Right lung (tissue), 5 donors: ENCODE data around the gene C10orf67. TPM values are rescaled to one million over a fixed set of nuclear protein-coding genes. Genes with fewer than 3 reads are reported as not detected.
A peak's percentile ranks its signal among the peaks of the same experiment; 100 is the strongest.

Experiments
- DNase-seq, 2 donors: peaks; one replicate each; pipeline ENCODE4 v3.0.0-alpha.2; 2013
- polyA plus RNA-seq, 5 donors: library from polyadenylated mRNA; unstranded; fragments of 120-200 nt; gene quantifications; one replicate each; pipeline versions ENCODE4 v1.2.1 to v1.2.3, GENCODE V29; 2013; ENCODE audit warnings: inconsistent platforms in 1 of 5, low replicate concordance in 1 of 5; ENCODE audit not compliant: insufficient read length in 5 of 5, insufficient read depth in 1 of 5

Gene C10orf67
- polyA plus RNA-seq, 5 donors = 0.15 to 0.64 (median 0.52) TPM

DNA sequence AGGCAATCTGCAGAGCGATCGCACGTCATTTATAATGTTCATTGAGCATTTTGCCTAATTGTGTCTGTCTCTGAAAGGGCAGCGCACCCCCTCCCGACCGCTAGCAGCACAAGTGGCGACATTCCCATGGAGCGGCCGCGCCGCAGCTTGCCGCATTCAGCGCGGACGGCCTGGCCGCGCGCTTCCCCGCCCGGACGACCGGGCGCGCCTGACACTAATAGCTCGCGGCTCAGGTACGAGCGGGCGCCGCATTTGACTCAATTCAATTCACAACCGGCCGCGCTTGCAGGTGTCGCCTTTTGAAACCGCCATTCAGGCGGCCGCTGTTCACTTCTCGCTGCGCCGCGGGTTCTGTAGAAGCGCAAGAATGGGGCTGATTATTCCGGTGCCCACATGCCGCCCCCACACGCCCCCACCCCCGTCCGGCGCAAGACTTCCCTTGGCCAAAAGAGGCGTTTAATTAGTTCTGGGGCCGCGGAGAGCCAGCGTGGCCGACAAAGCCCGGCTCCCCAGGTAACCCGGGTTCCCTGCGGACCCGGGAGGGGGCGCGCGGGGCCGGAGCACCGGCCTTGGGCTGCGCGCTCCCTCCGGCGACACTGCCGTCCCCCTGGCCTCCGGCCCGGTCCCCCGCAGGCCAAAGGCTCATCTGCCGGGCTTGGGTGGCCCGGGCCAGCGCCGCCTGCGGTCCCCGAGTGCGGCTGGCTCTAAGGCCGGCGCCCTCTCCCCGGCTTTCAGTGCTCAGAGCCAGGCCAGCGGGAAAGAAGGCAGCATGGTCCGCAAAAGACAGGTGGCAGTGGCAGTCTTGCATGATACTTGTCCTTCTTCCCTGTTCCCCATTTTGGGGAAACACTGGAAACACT, 171.2 kb downstream of the C10orf67 start:
- DNase-seq = no peak

DNA sequence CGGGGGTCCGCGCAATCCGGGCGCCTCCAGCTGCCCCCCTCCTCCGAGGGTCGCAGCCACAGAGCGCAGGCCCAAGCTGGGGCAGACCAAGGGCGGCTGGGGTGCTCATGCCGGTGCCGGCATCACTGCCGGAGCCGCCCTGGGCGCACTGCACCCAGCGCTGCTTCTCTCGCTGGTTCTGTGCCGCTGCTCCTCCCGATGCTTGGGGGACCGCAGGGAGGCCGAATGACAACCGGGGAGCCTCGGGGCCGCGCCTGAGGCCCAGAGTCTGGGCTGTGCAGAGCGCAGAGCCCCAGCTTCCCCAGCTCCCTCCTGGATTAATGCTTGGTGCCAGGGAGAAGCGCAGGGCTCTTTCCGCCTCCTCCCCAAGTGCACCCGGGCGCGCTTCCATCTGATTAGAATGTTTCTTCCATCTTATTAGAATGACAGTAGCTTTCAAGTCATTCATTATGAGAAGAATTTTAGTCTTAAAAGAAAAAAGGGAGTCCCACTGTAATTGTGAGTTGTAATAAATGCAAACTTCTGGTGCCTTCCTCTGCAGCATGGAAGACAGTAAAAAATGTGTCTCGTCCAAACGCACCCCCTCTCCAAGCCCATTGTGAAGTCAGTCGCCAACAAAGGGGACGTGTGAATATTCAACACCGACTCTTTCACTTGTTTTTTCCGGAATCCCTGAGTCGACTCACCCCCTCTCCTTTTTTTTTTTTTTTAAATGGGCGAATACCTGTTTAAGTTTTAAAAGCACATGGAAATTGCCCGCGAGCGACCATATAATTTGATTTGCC, 172.0 kb downstream of the C10orf67 start:
- no peak for DNase-seq

DNA sequence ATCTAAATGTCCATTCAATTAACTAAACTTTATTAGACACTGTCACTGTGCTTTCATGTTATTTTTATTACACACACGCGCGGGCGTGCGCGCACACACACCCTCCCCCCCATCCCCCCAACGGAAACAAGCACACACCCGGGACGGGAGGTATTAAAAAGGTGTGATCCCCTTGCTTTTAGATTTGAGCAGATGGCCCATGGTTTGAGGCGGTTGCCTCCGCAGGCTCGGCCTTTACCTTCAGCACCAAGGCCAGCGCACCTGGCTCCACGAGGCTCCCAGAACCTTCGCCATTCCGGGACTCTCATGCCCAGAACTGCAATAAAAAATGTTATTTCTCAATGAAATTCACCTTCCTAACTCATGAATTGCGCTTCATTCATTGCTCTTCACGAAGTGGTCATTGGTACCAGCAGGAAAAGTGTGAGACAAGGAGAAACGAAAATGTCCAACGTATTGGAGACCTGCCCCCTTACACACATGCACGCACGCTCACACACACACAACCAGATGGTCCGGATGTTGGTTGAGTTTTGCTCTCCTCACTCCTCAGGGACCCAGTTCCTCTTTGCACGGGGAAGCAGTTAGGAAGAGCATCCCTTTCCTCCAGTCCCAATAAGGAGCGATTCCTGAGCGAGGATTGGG, 173.2 kb downstream of the C10orf67 start:
- peak in 1 of 2 donors; percentile 42 for DNase-seq

DNA sequence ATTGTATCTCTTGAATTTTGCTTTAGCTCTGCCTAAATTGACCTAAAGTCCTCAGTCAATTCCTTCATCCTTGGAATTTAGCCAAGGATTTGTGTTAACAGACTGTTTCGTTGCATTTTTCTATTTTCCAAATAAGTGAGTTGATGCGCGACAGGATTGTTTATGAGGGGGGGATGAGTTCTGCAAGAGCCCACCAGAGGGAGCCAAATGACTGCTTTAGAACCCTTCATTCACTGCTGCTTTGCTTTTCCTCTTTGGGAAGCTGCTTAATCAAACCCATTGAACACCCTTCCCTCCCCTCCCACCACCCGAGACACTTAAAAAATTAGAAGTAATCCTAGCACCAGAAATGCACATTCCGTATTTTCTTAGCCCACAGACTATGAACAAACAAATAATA, 186.2 kb downstream of the C10orf67 start:
- peak; percentile 38 to 52 for DNase-seq

DNA sequence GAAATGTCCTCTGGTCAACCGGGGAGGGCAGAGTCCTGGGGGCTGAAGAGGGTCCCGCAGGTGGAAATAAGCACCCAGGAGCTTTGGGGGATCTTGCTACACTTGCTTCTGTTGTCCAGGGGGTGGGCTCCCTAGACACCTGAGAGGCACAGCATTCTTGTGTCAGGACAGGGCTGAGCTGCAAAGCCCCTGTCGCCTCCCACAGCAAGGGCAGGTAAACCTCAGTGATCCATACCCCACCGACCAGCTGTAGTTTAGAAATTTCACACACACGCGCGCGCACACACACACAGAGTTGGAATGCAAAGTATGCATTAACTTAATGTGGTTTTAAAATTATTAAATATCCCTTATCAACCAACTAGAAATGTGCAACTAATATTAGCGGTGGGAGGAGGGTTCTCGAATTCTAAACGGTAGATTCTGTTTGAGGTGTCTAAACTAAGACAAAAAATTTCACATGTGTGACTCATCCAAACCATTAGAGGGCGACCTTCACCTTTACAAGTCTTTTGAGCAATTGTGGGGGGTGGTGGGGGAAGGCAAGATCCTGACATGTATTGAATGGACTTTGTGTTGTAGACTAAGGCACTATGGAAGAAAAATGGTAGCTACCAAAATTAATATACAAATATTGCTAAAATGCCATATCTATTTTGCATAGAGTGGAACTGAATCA, 186.8 kb downstream of the C10orf67 start:
- no peak for DNase-seq

DNA sequence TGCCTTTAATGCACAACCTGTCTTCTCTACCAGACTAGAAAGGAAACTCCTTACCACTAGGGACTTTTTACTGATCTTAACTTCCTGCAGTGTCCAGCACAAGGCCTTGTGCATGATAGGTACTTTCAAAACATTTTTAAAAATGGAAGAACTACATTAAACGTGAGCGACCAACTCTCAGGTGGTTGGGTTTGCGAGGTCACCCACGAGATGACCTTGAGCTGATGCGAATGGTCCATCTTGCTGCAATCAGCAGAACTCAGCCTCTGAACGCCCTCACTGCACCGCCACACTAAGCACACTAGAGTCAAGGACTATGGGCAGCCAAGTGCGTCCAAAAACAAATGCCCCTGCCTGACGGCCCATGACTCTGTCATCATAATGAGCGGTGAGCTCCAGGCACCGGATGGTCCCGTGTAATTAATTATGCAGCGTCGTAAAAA, 187.3 kb downstream of the C10orf67 start:
- no peak for DNase-seq

DNA sequence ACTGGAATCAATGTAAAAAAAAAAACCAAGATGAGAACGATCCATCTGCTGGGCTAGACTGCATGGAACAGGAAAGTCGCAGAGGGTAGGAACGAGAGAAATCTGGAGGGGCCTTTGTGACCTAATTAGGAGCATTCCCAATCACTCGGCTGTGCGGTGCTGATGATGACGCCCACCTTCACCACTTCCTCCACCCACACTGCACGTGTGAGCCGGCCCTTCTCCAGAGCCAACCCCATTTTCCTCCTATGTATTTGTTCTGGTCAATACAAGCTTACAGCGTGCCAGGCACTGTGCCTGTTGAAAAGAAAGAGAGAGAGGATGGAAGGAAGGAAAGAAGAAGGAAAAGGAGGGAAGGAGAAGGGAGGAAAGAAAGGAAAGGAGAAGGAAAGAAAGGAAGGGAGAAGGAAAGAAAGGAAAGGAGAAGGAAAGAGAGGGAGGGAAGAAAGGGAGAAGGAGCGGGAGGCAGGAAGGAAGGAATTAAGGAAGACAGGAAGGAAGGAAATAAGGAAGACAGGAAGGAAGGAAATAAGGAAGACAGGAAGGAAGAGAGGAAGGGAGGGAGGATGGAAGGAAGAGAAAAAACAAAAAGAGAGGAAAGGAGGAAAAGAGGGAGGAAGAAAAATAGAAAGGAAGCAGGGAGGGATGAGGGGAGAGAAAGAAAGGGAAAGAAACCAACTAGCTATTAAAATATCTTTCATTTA, 188.0 kb downstream of the C10orf67 start:
- no peak for DNase-seq

DNA sequence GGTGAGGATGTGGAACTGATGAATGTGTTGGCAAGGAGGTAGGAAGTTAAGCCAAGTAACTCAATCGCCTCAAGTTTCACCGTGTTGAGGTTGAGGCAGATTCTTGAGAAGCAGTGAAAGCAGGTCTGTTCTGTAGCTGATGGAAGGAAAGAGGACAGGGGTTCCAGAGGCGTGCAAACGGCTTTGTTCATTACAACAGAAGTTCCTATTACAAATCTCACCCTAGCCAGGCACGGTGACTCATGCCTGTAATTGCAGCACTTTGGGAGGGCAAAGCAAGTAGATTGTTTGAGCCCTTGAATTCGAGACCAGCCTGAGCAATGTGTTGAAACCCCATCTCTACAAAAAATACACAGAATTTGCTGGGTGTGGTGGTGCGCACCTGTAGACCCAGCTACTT, 189.4 kb downstream of the C10orf67 start:
- no peak for DNase-seq

Other genes with a start within 250 kb of the C10orf67 start
- 10 to 100 TPM; 33.3 to 44.5 (median 38.1) TPM for gene MSRB2, start 249.2 kb downstream of the C10orf67 start, polyA plus RNA-seq
- gene PTF1A, start 152.5 kb downstream of the C10orf67 start, polyA plus RNA-seq = under 1 TPM in 1 of 5 donors, not detected in 4; 0.36 TPM
- 10 to 100 TPM; 13.6 to 14.5 (median 13.9) TPM for gene OTUD1, start 94.3 kb upstream of the C10orf67 start, polyA plus RNA-seq